ENCODE data around the gene IMMP2L.

Gene IMMP2L

GRCh38 chr7:110877016-110877415 is 685.3 kb downstream of the IMMP2L start:
- DNase-seq (ENCODE audit: extremely low read depth, insufficient read length) = no peak
- Histone ChIP-seq H3K4me3 (replicated peaks; ENCODE audit: low read depth, low read length) (no peak overlapping the region), H3K27me3 (replicated peaks; ENCODE audit: control insufficient read depth, insufficient read depth, low read length) (no peaks in the 10 kb centered on the region), H3K36me3 (ENCODE audit: control insufficient read depth, insufficient read depth, low read length) (no peaks in the 10 kb centered on the region)
- TF ChIP-seq, protein P1, sequence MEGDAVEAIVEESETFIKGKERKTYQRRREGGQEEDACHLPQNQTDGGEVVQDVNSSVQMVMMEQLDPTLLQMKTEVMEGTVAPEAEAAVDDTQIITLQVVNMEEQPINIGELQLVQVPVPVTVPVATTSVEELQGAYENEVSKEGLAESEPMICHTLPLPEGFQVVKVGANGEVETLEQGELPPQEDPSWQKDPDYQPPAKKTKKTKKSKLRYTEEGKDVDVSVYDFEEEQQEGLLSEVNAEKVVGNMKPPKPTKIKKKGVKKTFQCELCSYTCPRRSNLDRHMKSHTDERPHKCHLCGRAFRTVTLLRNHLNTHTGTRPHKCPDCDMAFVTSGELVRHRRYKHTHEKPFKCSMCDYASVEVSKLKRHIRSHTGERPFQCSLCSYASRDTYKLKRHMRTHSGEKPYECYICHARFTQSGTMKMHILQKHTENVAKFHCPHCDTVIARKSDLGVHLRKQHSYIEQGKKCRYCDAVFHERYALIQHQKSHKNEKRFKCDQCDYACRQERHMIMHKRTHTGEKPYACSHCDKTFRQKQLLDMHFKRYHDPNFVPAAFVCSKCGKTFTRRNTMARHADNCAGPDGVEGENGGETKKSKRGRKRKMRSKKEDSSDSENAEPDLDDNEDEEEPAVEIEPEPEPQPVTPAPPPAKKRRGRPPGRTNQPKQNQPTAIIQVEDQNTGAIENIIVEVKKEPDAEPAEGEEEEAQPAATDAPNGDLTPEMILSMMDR (IDR thresholded peaks at IDR 0.05; ENCODE audit: insufficient read depth, low read length, poor library complexity, severe bottlenecking) = no peak

GRCh38 chr7:110875346-110875745 is 686.9 kb downstream of the IMMP2L start:
- DNase-seq (ENCODE audit: extremely low read depth, insufficient read length) = no peak
- no peaks in the 10 kb centered on the region for H3K27me3 ChIP-seq (replicated peaks; ENCODE audit: control insufficient read depth, insufficient read depth, low read length)
- H3K4me3 ChIP-seq (replicated peaks; ENCODE audit: low read depth, low read length) = no peak overlapping the region
- TF ChIP-seq, protein P1 (IDR thresholded peaks at IDR 0.05; ENCODE audit: insufficient read depth, low read length, poor library complexity, severe bottlenecking) = no peak
- H3K36me3 ChIP-seq (ENCODE audit: control insufficient read depth, insufficient read depth, low read length) = no peaks in the 10 kb centered on the region

DNA sequence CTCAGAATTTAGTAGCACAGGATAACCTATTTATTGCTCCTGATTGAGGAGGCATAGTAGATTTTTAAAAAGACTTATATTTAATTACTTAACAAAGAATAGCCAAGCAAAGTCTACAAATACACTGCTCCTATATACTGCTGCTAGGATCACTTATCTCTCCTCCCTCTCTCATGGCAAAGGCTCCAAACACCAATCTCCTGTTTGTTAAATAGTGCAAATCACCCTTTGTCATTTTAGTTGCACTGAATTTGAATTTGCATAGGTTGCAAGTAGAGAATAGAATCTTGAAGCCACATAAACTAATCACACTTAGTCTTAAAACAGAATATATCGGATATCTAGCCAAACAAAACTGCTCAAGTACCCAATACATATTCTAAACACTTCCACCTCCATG is 690.4 kb downstream of the IMMP2L start:
- no peaks in the 10 kb centered on the region for H3K27me3 ChIP-seq (replicated peaks; ENCODE audit: control insufficient read depth, insufficient read depth, low read length)
- no peak for DNase-seq (ENCODE audit: extremely low read depth, insufficient read length)
- TF ChIP-seq, protein P1 (IDR thresholded peaks at IDR 0.05; ENCODE audit: insufficient read depth, low read length, poor library complexity, severe bottlenecking) = no peak
- no peak overlapping the region for H3K4me3 ChIP-seq (replicated peaks; ENCODE audit: low read depth, low read length)
- no peaks in the 10 kb centered on the region for H3K36me3 ChIP-seq (ENCODE audit: control insufficient read depth, insufficient read depth, low read length)

DNA sequence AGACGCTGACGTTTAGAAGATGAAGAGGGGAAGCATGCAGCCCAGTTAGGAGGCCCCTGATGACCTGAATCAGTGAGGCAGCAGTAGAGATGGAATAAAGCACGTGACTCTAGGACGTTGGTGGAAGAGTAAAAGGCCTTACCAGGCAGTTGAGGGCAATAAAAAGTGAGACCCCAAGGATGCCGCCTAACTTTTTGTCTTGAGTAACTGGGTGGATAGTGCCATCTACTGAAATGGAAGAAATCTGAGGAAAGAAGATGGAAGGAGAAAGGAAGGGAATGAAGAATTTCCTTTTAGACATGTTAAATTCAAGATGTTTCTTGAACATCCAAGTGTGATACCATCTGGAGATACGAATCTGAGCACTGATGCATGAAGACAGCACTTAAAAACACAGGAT is 691.4 kb downstream of the IMMP2L start:
- H3K4me3 ChIP-seq (replicated peaks; ENCODE audit: low read depth, low read length) = no peak overlapping the region
- H3K36me3 ChIP-seq (ENCODE audit: control insufficient read depth, insufficient read depth, low read length) = no peaks in the 10 kb centered on the region
- no peak for DNase-seq (ENCODE audit: extremely low read depth, insufficient read length)
- H3K27me3 ChIP-seq (replicated peaks; ENCODE audit: control insufficient read depth, insufficient read depth, low read length) = no peaks in the 10 kb centered on the region
- TF ChIP-seq, protein P1 (IDR thresholded peaks at IDR 0.05; ENCODE audit: insufficient read depth, low read length, poor library complexity, severe bottlenecking) = no peak

- TF ChIP-seq, protein P1 (IDR thresholded peaks at IDR 0.05; ENCODE audit: insufficient read depth, low read length, poor library complexity, severe bottlenecking) = no peak
- DNase-seq (ENCODE audit: extremely low read depth, insufficient read length) = no peak
- H3K36me3 ChIP-seq (ENCODE audit: control insufficient read depth, insufficient read depth, low read length) = no peaks in the 10 kb centered on the region
- H3K4me3 ChIP-seq (replicated peaks; ENCODE audit: low read depth, low read length) = no peak overlapping the region
- H3K27me3 ChIP-seq (replicated peaks; ENCODE audit: control insufficient read depth, insufficient read depth, low read length) = no peaks in the 10 kb centered on the region
Observed at GRCh38 chr7:110868458-110868857, 693.8 kb downstream of the IMMP2L start.

DNA sequence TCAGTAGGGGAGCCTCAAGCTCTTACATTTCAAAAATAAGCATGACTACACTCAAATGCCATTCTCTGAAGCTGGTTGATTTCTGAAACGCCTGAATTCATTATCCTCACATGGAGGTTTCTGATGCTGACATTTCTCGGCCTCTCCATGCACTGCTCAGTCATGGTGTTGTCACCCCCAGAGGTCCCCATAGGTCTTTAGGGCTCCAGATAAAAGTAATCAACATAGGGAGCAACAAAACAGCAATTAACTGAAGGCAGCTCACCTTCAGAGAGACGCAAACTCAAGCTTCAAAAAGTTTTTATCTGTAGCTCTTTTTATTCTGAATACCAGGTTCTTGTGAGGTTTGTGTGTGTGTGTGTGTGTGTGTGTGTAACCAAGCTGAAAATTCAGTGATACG is 694.5 kb downstream of the IMMP2L start:
- TF ChIP-seq, protein P1 (IDR thresholded peaks at IDR 0.05; ENCODE audit: insufficient read depth, low read length, poor library complexity, severe bottlenecking) = no peak
- no peak for DNase-seq (ENCODE audit: extremely low read depth, insufficient read length)
- Histone ChIP-seq H3K36me3 (ENCODE audit: control insufficient read depth, insufficient read depth, low read length) (no peaks in the 10 kb centered on the region), H3K4me3 (replicated peaks; ENCODE audit: low read depth, low read length) (no peak overlapping the region), H3K27me3 (replicated peaks; ENCODE audit: control insufficient read depth, insufficient read depth, low read length) (no peaks in the 10 kb centered on the region)

Measured in GM06990 (cell line).